Stimulated activated CD8-positive, alpha-beta memory T cell treated with anti-CD3 and anti-CD28 coated beads, Interleukin-4, amount 100 ng/mL, for 4 hours (primary cell): ENCODE measurements around the gene SORCS2.

Experiments
- DNase-seq, 2 donors: peaks; one replicate each; pipeline ENCODE4 v3.0.0-alpha.2; 2020; ENCODE audit warnings: low read depth in 2 of 2, low spot score in 1 of 2

The SORCS2 gene

DNA sequence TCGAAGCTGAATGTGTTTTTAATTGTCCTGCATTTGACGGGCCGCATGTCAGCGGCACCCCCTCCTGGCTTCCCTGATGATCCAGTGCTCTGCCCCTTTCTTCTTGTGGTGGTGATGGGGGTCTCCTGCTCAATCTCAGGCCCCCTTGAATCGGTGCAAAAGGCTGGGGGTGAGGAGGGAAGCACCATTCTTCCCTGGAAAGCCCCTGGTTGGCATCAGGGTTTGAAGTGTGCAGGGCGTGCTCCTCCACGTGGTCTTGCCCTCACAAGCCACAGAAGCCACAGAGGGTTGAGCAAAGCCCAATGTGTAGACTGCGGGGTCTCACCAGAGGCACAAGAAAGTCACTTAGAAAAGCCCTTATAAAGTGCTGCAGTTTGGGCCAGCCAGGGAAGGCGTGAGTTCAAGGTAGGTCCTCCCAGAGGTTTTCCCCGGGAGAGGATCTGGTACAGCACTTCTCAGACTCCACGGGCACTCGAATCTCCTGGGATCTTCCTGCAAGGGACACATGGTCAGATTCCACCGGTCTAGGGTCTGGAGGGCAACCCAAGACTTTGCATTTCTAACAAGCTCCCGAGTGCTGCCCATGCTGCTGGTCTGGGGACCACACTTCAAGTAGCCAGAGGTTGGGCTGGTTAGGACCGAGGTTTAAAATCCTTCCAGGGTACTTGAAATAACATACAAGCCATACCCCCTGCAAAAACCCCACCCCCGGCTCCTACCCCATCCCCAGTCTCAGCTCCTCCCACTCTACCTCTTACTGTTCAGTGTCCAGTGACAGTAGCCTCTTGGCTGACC, 207.3 kb downstream of the SORCS2 start:
- DNase-seq, result no peak

DNA sequence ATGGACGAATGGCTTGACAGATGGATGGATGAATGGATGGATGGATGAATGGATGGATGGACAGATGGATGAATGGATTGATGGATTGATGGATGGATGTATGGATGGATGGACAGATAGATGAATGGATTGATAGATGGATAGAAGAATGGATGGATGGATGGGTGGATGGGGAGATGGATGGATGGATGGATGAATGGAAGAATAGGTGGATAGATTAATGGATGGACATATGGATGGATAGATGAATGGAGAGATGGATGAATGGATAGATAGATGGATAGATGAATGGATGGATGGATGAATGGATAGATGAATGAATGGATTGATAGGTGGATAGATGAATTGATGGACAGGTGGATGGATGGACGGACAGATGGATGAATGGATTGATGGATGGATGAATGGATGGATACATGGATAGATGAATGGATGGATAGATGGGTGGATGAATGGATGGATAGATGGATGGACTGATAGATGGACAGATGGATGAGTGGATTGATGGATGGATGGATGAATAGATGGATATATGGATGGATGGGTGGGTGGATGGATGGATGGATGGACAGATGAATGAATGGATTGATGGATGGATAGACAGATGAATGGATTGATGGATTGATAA, 208.4 kb downstream of the SORCS2 start:
- DNase-seq, result no peak

DNA sequence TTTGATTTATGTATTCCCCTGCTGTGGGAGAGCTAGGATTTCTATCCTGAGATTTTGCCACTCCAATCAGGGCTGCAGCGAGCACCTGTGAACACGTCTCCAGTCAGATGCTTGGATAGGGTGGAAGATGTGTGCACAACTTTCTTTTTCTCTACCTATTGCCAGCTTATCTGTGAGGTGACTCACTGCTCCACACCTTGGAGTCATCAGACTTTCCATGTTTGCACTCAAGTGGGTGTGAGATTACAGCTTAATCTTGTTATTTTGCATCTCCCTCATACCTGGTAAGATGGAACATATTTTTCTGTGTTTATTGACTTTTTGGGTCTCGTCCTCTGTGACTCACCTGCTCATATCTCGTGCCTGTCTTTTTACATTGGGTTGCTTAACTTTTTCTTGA, 210.2 kb downstream of the SORCS2 start:
- no peak for DNase-seq

DNA sequence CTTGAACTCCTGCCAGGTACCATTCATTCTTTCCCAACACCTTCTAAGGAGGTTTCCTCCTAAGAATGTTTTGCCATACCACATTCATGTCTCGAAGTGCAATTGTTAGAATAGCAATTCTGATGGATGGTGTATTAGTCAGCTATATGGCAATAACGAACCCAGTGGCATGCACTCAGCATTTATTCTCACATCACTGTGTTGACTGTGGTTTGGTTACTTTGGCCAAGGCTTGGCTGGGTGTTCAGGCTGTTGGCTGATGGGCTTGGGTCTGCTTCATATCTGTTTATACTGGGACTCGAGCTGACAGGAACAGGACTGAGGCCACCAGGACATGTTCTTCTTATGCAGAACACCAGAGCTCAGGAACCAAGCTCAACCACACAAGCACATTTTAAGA, 210.7 kb downstream of the SORCS2 start:
- no peak for DNase-seq

DNA sequence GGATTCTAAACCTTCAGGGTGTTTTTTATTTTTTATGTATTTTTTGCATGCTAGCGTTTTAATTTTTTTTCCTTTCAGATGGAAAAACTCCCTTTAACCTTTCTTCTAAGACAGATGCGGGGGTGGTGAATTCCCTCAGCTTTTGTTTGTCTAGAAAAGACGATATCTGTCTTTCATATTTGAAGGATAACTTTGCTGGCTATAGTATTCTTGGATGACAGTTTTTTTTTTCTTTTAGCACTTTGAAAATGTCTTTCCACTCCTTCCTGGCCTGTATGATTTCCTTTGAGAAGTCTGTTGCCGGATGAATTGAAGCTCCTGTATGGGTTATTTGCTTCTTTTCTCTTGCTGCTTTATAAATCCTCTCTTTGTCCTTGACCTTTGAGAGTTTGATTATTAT, 215.8 kb downstream of the SORCS2 start:
- DNase-seq, result no peak

DNA sequence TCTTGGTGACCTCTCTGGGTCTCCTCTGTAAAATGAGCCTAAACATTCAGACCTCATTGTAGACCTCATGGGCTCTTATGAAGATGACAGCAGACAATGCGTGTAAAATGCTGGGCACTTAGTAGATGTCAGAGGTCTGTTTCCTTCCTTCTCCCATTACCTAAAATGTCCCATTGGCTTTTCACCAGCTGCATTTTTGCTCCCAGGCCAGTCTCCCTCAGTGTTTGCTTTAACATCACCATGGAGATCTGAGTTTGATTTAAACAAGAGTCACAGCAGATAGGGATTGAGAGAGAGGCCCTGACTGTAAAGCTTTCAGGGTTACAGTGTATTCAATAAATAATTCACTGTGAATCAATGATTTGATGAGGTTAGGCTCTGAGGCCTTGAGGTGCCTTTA, 218.1 kb downstream of the SORCS2 start:
- no peak for DNase-seq

DNA sequence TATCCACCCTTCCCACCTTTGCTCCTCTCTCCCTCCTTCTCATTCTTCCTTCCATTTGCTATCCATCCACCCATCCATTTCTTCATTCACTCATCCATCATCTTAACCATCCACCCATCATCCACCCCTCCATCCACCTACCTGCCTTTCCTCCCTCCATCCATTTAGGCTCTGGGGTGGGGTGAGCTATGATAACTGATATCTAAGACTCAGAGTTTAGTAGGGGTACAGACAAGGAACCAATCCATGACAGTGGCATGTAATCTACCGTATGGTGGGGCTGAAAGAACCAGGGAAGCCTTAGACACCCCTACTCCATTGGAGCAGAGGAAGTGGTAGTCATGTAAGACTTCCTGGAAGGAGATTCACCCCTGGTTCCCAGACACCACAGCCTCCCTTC, 219.2 kb downstream of the SORCS2 start:
- DNase-seq, result no peak

DNA sequence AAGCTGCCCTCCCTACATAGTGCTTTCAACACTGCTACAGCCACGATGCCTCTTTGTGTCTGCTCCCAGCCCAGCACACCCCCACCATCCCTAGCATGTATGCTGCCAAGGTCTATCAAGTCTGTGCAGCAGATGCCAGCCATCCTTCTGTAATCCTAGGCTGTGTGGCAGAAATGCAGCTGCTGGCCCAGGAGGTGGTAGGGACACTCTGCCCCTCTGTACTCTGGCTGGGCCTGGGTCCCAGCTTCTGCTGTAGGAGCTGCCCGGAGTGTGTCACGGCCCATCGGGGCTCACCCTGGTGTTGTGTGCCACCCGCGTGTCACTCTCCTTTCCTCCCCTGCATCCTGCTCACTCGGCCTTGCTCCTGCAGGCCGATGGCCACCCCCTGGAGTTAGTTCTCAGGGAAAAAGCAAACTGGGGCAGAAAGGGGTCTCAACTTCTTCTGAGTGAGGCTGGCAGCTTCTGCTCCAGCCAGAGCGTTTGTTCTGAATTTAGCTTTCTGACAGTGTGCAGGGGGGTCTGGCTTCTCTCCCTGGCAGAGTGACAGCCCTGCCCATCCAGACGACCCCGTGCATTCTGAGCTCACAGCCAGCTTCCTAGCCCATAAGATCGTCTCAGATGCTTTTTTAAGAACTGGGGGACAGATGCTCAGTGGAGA, 219.7 kb downstream of the SORCS2 start:
- no peak for DNase-seq

DNA sequence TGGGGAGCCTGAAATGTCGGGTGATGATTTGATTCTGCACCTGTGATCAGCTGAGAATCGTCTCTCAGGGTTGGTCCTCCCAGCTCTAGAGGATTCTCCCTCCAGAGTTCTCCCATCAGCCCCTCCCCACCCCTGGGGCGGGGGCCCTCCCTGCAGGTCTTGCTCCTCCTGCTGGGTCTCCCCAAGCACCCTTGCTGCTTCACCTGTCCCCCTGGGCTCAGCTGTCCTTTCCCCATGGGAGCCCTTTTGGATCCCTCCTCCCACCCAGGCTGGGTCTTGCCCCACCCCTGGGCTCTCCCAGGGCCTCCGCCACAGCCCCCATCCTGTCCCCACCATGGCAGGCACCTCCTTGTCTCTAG, 220.2 kb downstream of the SORCS2 start:
- DNase-seq, result no peak

DNA sequence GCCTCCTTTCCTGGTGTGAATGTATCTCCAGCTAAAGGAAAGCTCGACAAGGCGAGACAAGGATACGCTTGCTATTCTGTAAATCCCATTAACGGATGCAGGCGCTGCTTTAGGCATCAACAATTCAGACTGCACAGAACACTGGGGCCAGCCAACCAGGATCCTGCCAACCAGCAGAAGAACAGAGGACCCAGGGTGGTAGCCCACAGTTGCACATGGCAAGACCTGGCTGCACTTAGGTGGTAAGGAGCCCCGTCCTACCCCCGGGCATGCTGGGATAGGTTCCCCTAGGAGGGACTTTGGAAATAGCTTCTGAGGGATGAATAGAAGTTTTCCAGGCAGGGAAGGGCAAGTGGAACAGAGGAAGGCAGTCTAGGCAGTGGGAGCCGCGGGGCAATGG, 221.7 kb downstream of the SORCS2 start:
- DNase-seq, result no peak

DNA sequence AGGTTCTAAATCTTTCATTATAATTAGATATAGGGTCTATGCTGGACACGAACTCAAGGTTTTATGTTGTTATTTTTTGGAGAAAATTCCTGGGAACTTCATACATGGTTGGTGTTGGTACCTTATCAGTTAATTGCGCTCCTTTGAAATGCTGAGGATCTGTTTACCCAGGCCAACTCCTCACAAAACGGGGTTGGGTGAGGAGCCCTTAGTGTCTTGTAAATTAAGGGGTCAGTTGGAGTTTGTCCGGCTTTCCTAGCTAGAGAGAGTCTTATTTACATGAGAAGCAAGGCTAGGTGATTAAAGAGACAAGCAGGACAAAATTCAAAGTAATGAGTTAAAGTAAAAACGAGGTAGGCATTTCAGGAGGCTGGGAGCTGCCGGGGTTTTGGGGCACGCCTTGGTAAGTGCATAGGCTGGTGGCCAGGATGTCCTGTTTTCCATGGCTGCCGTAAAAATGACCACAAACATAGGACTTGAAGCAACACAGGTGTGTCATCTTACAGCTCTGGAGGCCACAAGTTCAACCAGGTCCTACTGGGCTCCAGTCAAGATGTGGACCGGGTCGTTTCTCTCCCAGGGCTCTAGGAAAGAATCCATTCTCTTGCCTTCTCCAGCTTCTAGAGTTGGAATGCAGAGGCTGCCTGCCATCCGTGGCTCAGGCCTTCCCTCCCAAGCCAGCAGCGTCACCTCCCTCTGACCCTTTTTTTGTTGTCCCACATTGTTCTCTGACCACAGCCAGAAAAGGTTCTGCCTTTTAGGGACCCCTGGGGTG, 222.6 kb downstream of the SORCS2 start:
- DNase-seq, result no peak

DNA sequence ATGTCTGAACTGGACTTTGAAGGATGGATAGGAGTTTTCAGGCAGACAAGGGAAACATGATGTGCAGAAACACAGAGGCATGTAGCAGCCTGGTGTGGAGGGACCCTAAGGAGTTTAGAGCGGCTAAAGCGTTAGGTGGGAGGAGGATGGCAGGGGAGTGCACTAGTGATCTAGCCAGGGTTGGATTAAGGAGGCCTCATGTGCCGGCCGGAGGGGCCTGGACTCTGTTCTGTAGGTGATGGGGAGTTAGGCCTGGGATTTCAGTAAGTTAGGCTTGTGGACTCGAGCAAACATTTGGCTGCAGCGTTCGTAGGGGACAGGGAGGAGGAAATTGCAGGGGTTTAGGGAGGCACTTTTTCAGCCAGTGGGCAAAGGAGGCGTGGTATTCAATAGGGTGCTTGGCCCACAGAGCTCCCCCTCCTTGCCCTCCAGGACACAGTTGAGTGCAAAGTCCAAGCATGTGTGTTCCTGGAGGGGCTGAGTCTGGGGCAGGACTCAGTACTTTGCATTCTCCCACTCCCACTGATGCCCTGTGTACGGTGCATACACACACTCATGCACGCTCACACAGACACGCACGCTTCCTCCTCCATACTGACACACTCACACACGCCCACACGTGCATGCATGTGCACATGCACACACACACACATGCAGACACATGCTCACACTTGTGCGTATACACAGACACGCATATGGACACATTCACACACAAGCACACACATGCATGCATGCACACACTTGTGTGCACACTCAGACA, 223.8 kb downstream of the SORCS2 start:
- no peak for DNase-seq

DNA sequence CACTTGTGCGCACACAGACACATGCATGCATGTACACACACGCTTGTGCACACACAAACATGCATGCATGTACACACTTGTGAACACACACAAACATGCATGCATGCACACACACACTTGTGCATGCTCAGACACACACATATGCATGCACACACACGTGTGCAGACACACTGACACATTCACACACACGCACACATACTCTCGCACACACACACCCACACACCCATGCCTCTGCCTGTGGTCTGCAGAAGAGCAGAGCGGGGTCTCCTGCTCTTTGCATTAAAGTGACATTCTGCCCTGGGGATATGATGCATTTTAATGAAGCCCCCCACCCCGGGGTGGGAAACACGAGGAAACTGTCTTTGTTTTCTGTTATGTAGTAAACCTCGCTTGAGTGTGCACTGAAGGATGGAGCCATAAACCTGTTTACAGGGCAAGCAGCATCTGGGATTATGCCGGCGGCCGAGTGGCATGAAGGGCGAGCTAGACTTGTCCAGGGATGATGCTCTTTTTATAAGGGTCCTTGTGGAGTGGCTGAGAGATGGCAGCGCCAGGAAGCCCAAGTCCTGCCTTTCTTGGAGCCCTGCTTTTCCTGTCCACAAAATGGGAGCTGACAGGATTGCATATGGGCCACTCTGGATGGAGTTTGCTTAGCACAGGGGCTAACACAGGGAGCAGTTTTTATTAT, 224.6 kb downstream of the SORCS2 start:
- no peak for DNase-seq

DNA sequence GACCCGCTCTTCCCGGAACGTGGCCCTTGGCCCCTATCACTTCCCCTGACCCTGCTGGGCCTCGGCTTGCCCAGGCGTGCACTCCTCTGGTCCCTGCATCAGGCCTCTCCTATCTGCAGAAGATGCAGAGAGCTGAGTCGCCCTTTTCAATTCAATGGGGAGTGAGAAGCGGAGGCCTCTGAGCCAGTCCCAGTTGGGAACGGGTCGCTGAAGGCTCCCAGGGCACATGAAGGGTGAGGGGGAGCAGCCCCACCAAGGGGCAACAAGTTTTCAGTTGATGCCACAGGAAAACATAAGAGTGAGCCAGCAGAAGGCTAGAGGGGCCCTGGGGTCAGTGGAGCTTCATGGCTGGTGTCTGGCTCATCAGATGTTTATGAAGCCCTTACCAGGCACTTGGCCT, 225.3 kb downstream of the SORCS2 start:
- DNase-seq, result no peak

DNA sequence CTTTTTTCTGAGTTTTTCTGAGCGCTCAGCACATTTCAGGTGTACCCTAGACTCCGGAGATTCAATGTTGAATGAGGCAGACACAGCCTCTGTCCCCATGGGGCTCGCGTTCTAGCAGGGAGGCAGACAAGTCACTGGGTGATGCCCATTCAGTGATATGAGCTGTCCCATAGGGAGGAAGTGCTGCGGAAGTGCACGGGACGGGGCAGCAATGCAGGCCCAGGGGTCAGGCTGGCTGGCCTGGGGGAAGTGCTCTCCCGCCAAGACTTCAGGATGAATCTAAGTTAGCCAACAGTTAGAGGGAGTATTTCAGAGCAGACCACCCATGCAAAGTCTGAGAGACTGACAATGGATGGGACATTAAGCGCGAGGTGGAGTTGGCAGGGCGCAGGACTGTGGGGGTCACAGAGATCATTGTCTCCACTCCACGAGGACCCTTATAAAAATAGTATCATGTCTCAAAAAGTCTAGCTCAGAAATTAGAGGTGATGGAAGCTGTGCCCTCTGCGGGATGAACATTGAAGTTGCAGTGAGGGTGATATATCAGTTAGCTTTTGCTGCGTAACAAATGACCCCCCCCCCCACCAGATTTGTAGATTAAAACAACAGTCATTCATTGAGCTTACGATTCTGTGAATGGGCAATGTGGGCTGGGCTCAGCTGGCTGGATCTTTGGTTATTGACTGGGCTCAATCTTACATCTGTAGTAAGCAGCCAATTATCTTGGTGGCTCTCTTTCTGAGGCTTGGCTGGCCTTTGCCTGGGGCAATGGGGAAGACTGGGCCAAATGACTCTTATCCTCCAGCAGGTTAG, 226.0 kb downstream of the SORCS2 start:
- no peak for DNase-seq

DNA sequence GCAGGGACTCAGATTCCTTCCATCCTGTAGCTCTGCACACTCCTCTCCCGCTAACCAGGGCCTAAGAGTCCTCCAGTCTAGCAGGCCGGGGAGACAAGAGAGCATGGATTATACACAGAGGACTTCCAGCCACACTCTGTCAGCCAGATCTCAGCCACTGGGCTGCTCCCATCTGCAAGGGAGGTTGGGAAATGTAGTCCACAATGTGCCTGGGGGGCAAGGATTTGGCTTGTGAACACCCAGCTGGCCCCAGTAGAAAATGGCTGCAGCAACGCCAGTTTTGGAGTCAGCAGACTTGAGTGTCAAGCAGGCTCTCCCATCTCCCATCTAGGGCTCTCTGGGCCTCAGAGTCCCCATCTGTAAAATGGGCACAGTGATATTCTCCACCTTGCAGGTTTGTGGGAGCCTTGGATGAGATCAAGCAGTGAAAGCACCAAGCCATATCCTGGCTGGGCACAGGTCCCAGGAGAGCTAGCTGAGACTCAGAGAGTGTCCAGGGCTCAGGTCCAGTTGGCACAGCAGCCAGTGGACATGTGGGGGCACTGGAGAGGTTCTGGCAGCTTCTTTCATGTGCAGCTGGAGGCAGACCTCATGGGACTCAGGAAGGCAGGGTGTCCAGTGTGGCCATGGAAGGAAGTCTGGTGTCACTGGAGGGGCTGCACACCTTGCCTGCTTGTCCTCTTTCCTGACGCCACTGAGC, 227.8 kb downstream of the SORCS2 start:
- no peak for DNase-seq

DNA sequence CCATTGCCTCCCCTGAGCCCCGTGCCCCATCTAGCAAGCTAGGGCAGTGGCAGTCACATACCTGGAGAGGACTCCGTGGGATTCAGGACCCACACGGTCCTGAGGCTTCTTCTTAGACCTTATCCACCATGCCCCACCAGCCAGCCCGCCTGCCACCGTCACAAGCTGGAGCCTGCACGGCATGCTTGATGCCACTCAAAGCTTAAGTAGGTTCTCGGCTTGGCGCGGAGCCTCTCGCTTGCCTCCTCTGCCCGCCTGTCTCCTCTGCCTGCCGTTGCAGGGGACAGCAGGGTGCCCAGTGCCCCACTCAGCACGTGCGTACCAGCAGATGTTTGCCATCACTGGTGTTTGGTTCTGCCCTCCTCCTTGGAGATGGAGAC, 228.3 kb downstream of the SORCS2 start:
- no peak for DNase-seq

DNA sequence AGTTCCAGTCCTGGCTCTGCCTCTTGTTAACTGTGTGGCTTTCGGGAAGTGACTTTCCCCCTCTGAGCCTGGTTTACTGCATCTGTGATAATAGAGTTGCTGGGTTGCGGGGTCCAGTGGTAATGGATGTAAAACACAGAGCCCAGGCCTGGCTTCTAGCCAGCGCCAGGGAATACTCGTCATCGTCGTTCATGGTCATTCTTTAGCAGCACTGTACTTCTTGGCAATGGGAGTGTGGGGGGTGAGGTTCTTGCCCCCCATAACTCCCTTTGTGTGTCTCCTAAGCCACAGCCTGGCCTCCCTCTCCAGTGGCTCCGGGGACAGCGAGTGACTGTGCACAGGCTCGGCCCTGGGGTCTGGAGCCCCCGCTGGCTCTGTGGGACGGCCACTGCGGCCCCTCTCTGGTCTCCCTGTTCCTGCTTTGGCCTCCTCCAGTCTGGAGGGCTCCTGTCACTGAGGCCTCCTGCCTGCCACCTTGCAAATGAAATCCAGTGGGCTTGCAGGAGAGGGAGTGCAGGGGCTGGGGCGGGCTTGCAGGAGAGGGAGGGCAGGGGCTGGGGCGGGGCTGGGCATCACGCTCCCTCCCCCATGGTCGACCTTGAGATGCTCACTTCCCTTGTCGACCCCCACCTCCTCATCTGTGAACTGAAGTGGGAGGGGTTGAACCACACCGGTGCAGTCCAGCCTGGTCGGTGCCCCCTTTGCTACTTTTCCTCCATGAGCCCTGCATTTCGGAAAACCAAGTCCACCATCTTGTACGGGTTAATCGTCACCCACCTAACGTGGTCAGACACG, 229.2 kb downstream of the SORCS2 start:
- DNase-seq, result no peak
